SU-DHL-6 (cell line): ENCODE data around the gene KAZALD1.
A peak's percentile ranks its signal among the peaks of the same experiment; 100 is the strongest.

Experiments used
- EZH2phosphoT487 ChIP-seq: fragments of 200-600 bp; sonication (generic), shearing (Covaris generic); conservative IDR thresholded peaks from 2 replicates; pipeline ENCODE4 v1.6.1; 2018; ENCODE audit warnings: mild to moderate bottlenecking, antibody characterized with exemption, low read length, moderate library complexity, mixed read lengths
- TF ChIP-seq, protein P1 (sequence below): fragments of 200-600 bp; sonication (generic); IDR thresholded peaks from one replicate; pipeline ENCODE4 v1.5.1; 2017; ENCODE audit warnings: antibody characterized with exemption, mild to moderate bottlenecking, low read length, moderate library complexity; ENCODE audit not compliant: insufficient read depth, poor library complexity, severe bottlenecking

DNA sequence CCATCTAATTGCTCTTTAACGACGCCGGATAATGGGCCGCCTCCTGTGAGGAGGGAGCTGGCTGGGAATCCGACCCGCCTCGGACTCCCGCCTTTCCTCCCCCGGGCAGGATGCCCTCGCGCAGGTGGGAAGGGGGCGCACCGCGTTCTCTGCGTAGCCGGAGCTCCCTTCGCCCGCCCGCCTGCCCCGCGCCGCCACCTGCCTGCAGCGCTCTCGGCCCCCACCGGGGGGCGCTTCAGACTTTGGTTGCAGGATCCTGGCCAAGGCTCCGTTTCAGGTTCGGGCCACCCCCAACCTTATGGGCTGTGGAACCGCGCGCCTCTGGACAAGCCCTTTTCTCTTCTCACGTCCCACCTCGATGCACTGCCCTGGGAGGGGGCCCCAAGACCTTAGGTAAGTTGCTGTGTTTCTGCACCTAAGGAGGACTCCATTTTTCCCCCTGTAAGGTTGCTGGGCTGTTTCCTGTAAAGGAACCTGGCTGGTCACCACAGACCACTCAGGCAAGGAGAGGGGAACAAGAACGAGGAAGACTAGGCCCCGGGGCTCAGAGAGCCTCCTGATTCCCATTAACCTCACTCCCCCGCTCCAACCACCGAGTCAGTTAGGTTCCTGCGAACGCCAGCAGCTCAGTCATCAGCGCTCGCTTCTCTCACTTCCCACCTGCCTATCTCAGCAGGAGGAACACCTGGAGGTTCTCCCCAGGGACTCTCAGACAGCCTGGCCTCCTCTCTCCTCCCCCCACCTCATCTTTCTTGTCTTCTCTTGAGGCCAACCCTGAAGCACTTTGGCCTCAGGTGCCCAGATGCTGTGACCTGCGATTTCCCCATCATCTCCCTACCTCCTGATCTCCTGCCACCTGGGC, 11.3 kb upstream of the KAZALD1 start:
- TF ChIP-seq, protein P1, sequence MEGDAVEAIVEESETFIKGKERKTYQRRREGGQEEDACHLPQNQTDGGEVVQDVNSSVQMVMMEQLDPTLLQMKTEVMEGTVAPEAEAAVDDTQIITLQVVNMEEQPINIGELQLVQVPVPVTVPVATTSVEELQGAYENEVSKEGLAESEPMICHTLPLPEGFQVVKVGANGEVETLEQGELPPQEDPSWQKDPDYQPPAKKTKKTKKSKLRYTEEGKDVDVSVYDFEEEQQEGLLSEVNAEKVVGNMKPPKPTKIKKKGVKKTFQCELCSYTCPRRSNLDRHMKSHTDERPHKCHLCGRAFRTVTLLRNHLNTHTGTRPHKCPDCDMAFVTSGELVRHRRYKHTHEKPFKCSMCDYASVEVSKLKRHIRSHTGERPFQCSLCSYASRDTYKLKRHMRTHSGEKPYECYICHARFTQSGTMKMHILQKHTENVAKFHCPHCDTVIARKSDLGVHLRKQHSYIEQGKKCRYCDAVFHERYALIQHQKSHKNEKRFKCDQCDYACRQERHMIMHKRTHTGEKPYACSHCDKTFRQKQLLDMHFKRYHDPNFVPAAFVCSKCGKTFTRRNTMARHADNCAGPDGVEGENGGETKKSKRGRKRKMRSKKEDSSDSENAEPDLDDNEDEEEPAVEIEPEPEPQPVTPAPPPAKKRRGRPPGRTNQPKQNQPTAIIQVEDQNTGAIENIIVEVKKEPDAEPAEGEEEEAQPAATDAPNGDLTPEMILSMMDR, result peak; percentile 88
- no peak for TF ChIP-seq EZH2phosphoT487
